Activated T-cell treated with anti-CD3 and anti-CD28 coated beads, Interleukin-2, amount 50 U/mL, for 48 hours (primary cell): ENCODE data around the gene RASSF3.
A peak's percentile ranks its signal among the peaks of the same experiment; 100 is the strongest.

Source experiments
- DNase-seq, 2 experiments: peaks; one replicate each; pipeline ENCODE4 v3.0.0-alpha.2; 2020

RASSF3 gene

DNA sequence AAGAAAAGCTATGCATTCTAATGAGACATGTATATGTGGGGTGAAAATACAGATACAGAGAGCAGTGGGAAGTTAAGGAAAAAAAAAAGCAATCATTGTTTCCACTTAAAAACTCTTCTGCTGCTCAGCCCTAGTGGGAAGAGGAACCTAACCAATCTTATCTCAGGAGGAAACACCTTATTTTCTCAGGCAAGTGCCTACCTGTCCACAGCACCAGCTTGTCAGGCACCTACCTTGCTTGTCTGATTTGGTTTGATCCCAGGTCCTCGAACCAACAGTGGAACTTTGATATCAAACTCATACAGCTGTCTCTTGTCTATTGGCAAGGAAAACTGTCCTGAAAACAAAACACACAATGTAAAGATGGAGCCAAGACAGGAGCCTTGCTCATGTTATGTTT, 126.5 kb downstream of the RASSF3 start:
- DNase-seq: no peak

GRCh38 chr12:64737539-64737938, 127.2 kb downstream of the RASSF3 start:
- DNase-seq: peak in 1 of 2 experiments; percentile 24

GRCh38 chr12:64739778-64740177, 129.5 kb downstream of the RASSF3 start:
- no peak for DNase-seq

DNA sequence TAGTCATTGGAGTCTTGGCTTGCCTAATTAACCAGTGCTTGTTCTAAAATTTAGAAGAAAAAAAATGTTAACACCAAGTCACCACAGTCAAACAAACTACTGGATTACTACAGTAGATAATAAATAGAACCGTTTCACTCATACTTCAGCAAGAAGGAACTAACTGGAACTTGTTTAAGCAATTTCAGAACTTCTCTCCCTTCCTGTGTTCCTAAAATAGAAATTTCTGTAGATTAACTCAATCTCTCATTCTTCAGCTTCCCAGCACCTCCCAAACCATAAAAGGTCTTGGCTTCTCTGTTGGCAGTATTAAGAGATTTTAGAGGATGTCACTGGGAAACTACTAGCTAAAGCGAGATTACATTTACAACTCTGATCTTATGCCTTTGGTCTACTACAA, 130.4 kb downstream of the RASSF3 start:
- no peak for DNase-seq

- no peak for DNase-seq
Observed at GRCh38 chr12:64742416-64742815, 132.1 kb downstream of the RASSF3 start.

- DNase-seq: no peak
Observed at GRCh38 chr12:64743206-64743605, 132.9 kb downstream of the RASSF3 start.

DNA sequence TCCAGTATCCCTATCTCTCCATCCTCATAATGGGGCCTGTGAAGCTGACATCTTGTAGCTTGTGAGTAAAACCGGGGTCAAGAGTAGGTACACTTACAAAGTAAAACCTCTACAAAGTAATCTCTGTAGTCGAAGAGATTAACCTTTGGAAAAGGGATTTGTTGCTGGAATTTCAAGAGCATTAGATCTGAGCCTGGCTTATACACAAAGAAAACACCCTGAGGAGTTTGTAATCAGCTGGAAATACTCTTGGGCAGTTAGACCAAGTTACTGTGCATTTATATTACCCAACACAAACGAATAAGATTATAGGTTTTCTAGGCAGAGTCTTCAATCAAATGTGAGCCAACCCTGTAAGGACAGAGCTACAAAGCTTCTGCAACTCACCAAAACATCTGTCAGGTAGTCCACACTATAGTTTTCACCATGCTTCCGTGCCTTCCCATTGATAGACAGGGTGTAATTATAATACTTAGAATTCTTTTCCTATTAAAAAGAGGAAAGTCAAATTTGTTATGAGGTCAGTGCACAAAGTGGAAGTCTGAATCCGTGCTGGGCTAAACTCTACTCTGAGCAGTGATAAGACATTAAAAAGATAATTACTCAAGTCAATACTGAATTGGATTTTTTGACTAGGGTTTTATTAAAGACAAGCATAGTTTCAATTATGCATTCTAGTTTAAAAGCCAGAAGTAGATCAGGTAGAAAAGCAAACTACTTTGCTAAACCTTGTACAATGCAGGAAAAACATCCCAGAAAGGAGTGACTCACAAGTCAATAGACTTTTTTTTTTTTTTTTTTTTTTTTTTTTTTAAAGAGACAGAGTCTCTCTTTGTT, 134.3 kb downstream of the RASSF3 start:
- no peak for DNase-seq

DNA sequence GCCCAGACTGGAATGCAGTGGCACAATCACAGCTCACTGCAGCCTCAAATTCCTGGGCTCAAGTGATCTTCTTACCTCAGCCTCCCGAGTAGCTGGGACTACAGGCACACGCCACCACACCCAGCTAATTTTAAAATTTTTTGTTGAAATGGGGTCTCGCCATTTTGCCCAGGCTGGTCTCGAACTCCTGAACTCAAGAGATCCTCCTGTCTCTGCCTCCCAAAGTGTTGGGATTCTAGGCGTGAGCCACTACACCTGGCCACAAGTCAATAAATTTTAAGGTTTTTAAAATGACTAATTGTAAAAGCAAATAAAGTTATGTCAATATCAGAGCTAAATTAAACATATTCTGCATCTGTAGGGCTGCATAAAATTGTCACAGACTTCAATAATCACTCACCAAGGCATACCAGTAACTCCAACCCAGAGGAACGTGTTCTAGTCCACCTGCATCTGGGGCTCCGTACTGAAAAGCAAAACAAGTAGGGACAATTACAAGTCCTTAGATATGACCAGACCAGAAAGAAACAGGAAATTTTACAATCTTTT, 135.0 kb downstream of the RASSF3 start:
- DNase-seq: no peak

DNA sequence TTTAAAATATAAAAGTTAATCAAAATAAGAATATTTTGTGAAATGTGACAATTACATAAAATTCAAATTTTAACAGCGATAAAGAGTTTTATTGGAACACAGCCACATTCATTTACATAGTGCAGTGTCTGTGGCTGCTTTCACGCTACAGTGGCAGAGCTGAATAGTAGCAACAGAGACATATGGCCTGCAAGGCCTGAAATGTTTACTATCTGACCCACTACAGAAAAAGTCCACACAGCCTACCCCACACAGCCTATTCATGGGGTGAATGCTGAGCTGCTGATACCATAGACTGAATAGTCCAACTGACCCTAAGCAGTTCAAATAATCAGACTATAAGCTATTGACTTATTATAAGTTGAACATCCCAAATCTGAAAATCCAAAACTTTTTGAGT, 135.7 kb downstream of the RASSF3 start:
- no peak for DNase-seq

DNA sequence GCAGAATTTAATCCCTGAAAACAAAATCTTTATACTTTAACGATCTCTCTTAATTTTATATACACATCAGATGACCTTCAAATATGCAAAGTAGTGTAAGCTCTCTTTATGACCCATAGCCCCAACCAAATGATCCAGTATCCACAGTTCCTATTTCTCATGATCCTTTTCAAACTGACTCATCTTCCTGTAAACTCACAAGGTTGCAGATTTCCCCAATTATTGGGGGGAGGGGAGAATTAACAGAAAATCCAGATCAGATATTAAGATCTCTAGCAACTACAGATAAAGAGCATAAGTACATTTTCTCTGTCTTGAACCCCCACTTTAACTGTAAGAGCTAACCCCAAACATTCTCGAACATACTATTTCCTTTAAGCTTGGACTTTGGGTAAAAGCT, 136.4 kb downstream of the RASSF3 start:
- no peak for DNase-seq
